Breast epithelium (tissue), 4 donors: ENCODE results near the gene SEH1L. TPM values are rescaled to one million over a fixed set of nuclear protein-coding genes. Genes with fewer than 3 reads are reported as not detected.

Experiments used
- DNase-seq, 2 donors: peaks; one replicate each; pipeline ENCODE4 v3.0.0-alpha.2; 2019; ENCODE audit warnings: low spot score in 2 of 2
- H3K27ac ChIP-seq, 2 donors: fragments of 200-600 bp; sonication (generic) in 1 of 2; one replicate each; pipeline ENCODE4 v1.5.1; 2016 to 2019; ENCODE audit warnings: mild to moderate bottlenecking in 1 of 2
- H3K27me3 ChIP-seq, 2 donors: fragments of 200-600 bp; sonication (generic) in 1 of 2; one replicate each; pipeline versions ENCODE4 v1.5.1 to v1.6.0; 2017 to 2019; ENCODE audit warnings: control low read depth in 1 of 2, mild to moderate bottlenecking in 1 of 2
- H3K36me3 ChIP-seq: fragments of 200-600 bp; one replicate; pipeline ENCODE4 v1.5.1; 2019
- H3K4me1 ChIP-seq, 2 donors: fragments of 200-600 bp; sonication (generic); one replicate each; pipeline ENCODE4 v1.5.1; 2016 to 2019; ENCODE audit warnings: control low read depth in 1 of 2
- H3K4me3 ChIP-seq, 3 donors: fragments of 200-600 bp; sonication (generic); 1 replicate in 2 of 3; 2 replicates in 1 of 3; pipeline ENCODE4 v1.5.1; 2016 to 2019; ENCODE audit warnings: mild to moderate bottlenecking in 3 of 3, moderate library complexity in 2 of 3
- H3K9me3 ChIP-seq, 2 donors: fragments of 200-600 bp; sonication (generic) in 1 of 2; one replicate each; pipeline ENCODE4 v1.5.1; 2016 to 2019; ENCODE audit warnings: control low read depth in 1 of 2
- CTCF ChIP-seq, 3 donors: fragments of 450-650 bp; IDR thresholded peaks; one replicate each; pipeline ENCODE4 v1.5.1; 2016 to 2017; ENCODE audit warnings: antibody characterized with exemption in 3 of 3, mild to moderate bottlenecking in 3 of 3, moderate library complexity in 3 of 3
- POLR2A ChIP-seq: fragments of 450-650 bp; IDR thresholded peaks from one replicate; pipeline ENCODE4 v1.6.1; 2016; ENCODE audit warnings: antibody characterized with exemption, mild to moderate bottlenecking, moderate library complexity
- POLR2AphosphoS5 ChIP-seq, 3 donors: sonication (generic); formaldehyde crosslinking; IDR thresholded peaks; one replicate each; pipeline ENCODE4 v1.6.1; 2017; ENCODE audit warnings: antibody characterized with exemption in 3 of 3
- intact Hi-C: fragments of 100-400 bp; cut with DNase I; formaldehyde crosslinking; loops from one replicate; pipeline ENCODE4 v1.15.1; 2023; ENCODE audit warnings: low total_unique reads
- total RNA-seq, 3 donors: library from RNA; depleted of rRNA; stranded (reverse); fragments of >200 nt; gene quantifications; one replicate each; pipeline ENCODE4 v1.1.0, GENCODE V29; 2016

The SEH1L gene
- total RNA-seq, 3 donors from 2014 or later = 29.6 to 45.6 (median 38.5) TPM

- Histone ChIP-seq H3K27ac (no peak overlapping the region), H3K36me3 (no peaks in the 10 kb centered on the region), H3K9me3 (no peaks in the 10 kb centered on the region), H3K4me1 (no peaks in the 10 kb centered on the region), H3K4me3 (no peak overlapping the region), H3K27me3 (no peaks in the 10 kb centered on the region)
- TF ChIP-seq POLR2AphosphoS5 (IDR thresholded peaks at IDR 0.05) (no peak), POLR2A (no peak), CTCF (IDR thresholded peaks at IDR 0.05) (no peak)
- DNase-seq = no peak
- intact Hi-C loops = no loop called here
Measured at GRCh38 chr18:12939162-12939561, 8.6 kb upstream of the SEH1L start.

GRCh38 chr18:12943215-12943614, 4.6 kb upstream of the SEH1L start:
- no peaks in the 10 kb centered on the region for H3K36me3 ChIP-seq
- no peak for DNase-seq
- no peaks in the 10 kb centered on the region for H3K27me3 ChIP-seq
- H3K4me3 ChIP-seq = no peak overlapping the region
- intact Hi-C loops = no loop called here
- no peaks in the 10 kb centered on the region for H3K9me3 ChIP-seq
- no peaks in the 10 kb centered on the region for H3K4me1 ChIP-seq
- TF ChIP-seq POLR2AphosphoS5 (IDR thresholded peaks at IDR 0.05) (no peak), CTCF (IDR thresholded peaks at IDR 0.05) (no peak), POLR2A (no peak)
- no peak overlapping the region for H3K27ac ChIP-seq

GRCh38 chr18:12944709-12945108, 3.1 kb upstream of the SEH1L start:
- H3K4me3 ChIP-seq = no peak overlapping the region
- DNase-seq = peak; percentile 50 to 60
- no peaks in the 10 kb centered on the region for H3K36me3 ChIP-seq
- no peak overlapping the region for H3K27ac ChIP-seq
- no peaks in the 10 kb centered on the region for H3K4me1 ChIP-seq
- TF ChIP-seq CTCF (IDR thresholded peaks at IDR 0.05) (no peak), POLR2AphosphoS5 (IDR thresholded peaks at IDR 0.05) (no peak), POLR2A (no peak)
- H3K27me3 ChIP-seq = no peaks in the 10 kb centered on the region
- no peaks in the 10 kb centered on the region for H3K9me3 ChIP-seq
- intact Hi-C loops = no loop called here

- DNase-seq = peak; percentile 35 to 53
- peak overlapping the region; percentile 66 to 87 (median 67) for H3K4me3 ChIP-seq
- H3K4me1 ChIP-seq = no peaks in the 10 kb centered on the region
- no peaks in the 10 kb centered on the region for H3K36me3 ChIP-seq
- no peaks in the 10 kb centered on the region for H3K9me3 ChIP-seq
- peak in 1 of 3 donors; percentile 6 for TF ChIP-seq POLR2AphosphoS5 (IDR thresholded peaks at IDR 0.05)
- no peak for TF ChIP-seq POLR2A
- TF ChIP-seq CTCF (IDR thresholded peaks at IDR 0.05) = no peak
- peak overlapping the region; percentile 88 to 99 for H3K27ac ChIP-seq
- intact Hi-C loops = no loop called here
- H3K27me3 ChIP-seq = no peaks in the 10 kb centered on the region
Measured at GRCh38 chr18:12946549-12947284, 1.1 kb upstream of the SEH1L start.

- H3K4me3 ChIP-seq = peak overlapping the region; percentile 66 to 87 (median 67)
- no peaks in the 10 kb centered on the region for H3K9me3 ChIP-seq
- H3K27me3 ChIP-seq = no peaks in the 10 kb centered on the region
- intact Hi-C loops = no loop called here
- H3K27ac ChIP-seq = peak overlapping the region; percentile 88 to 99
- no peaks in the 10 kb centered on the region for H3K4me1 ChIP-seq
- DNase-seq = peak; percentile 88 to 90
- no peaks in the 10 kb centered on the region for H3K36me3 ChIP-seq
- TF ChIP-seq POLR2A = peak; percentile 56
- TF ChIP-seq POLR2AphosphoS5 (IDR thresholded peaks at IDR 0.05) = peak; percentile 79 to 84 (median 80)
- TF ChIP-seq CTCF (IDR thresholded peaks at IDR 0.05) = no peak
Measured at GRCh38 chr18:12948050-12948804, 416 bp downstream of the SEH1L start.
